IMR-90 (cell line): ENCODE results near the gene TRAF1. TPM values are rescaled to one million over a fixed set of nuclear protein-coding genes. Genes with fewer than 3 reads are reported as not detected.

ENCODE experiments used
- ATAC-seq: fragments of 200-7000 bp; cut with Tn5 transposase; 2 replicates; pipeline ENCODE4 v1.9.1; 2020; ENCODE audit warnings: low read depth, mild to moderate bottlenecking, moderate library complexity
- BruUV-seq: library from RNA; stranded (reverse); fragments of 400-500 nt; replicated peaks from 2 replicates; lab custom pipeline; 2021; lab: Mats Ljungman, UMichigan
- CTCF ChIA-PET: fragments of 300-600 bp; formaldehyde crosslinking; extraction: SDS; loops from one replicate; lab custom pipeline; 2021; ENCODE audit warnings: antibody characterized with exemption; lab: Yijun Ruan, JAX
- POLR2A ChIA-PET: fragments of 300-600 bp; sonication (Branson Sonifier 250); formaldehyde crosslinking; loops from one replicate; lab custom pipeline; 2022; ENCODE audit warnings: antibody characterized with exemption; ENCODE audit not compliant: unreplicated experiment; lab: Charles Lee
- DNase-seq: peaks from one replicate; pipeline ENCODE4 v3.0.0; 2013
- H2AFZ ChIP-seq: replicated peaks from 2 replicates; pipeline ENCODE3; 2013; ENCODE audit warnings: low read length, mild to moderate bottlenecking; ENCODE audit not compliant: poor library complexity
- H2AK5ac ChIP-seq: 2 replicates; pipeline ENCODE4 v1.6.1; 2013; ENCODE audit warnings: low read depth, low read length, inconsistent platforms
- H2AK9ac ChIP-seq: replicated peaks from 2 replicates; pipeline ENCODE3; 2013; ENCODE audit warnings: mild to moderate bottlenecking, low read depth, low read length, moderate library complexity; ENCODE audit not compliant: poor library complexity
- H2BK120ac ChIP-seq: 2 replicates; pipeline ENCODE4 v1.6.1; 2013; ENCODE audit warnings: low read depth, low read length, inconsistent platforms
- H2BK15ac ChIP-seq: 3 replicates; pipeline ENCODE4 v1.6.1; 2013; ENCODE audit warnings: low read depth, low read length, inconsistent platforms
- H2BK20ac ChIP-seq: 2 replicates; pipeline ENCODE4 v1.6.1; 2013; ENCODE audit warnings: low read depth, mild to moderate bottlenecking, inconsistent platforms, low read length, moderate library complexity
- H2BK5ac ChIP-seq: 2 replicates; pipeline ENCODE4 v1.6.1; 2013; ENCODE audit warnings: mild to moderate bottlenecking, low read depth, low read length, inconsistent platforms; ENCODE audit not compliant: poor library complexity, severe bottlenecking
- H3K14ac ChIP-seq: replicated peaks from 2 replicates; pipeline ENCODE4 v1.6.1; 2013; ENCODE audit warnings: low read depth, low read length, inconsistent platforms
- H3K18ac ChIP-seq: 2 replicates; pipeline ENCODE4 v1.6.1; 2013; ENCODE audit warnings: low read depth, low read length, control low read depth
- H3K23ac ChIP-seq: 2 replicates; pipeline ENCODE4 v1.6.1; 2013; ENCODE audit warnings: low read depth, low read length, inconsistent platforms
- H3K27ac ChIP-seq: 2 replicates; pipeline ENCODE4 v1.5.1; 2013; ENCODE audit warnings: mild to moderate bottlenecking, control low read depth, low read length; ENCODE audit not compliant: insufficient read depth
- H3K27me3 ChIP-seq: 2 replicates; pipeline ENCODE4 v1.6.1; 2013; ENCODE audit warnings: low read length; ENCODE audit not compliant: control insufficient read depth, insufficient read depth
- H3K36me3 ChIP-seq: 2 replicates; pipeline ENCODE4 v1.6.1; 2013; ENCODE audit warnings: low read length, mixed read lengths; ENCODE audit not compliant: control insufficient read depth, insufficient read depth
- H3K4ac ChIP-seq: 2 replicates; pipeline ENCODE4 v1.6.1; 2013; ENCODE audit warnings: low read depth, low read length, inconsistent platforms
- H3K4me1 ChIP-seq: 2 replicates; pipeline ENCODE4 v1.6.1; 2013; ENCODE audit warnings: low read length, mixed read lengths; ENCODE audit not compliant: control insufficient read depth, insufficient read depth
- H3K4me2 ChIP-seq: 2 replicates; pipeline ENCODE4 v1.6.1; 2013; ENCODE audit warnings: low read depth, mild to moderate bottlenecking, control low read depth, low read length, moderate library complexity
- H3K4me3 ChIP-seq: 2 replicates; pipeline ENCODE4 v1.5.1; 2013; ENCODE audit warnings: low read depth, mild to moderate bottlenecking, control low read depth, low read length, moderate library complexity; ENCODE audit not compliant: insufficient read depth
- H3K56ac ChIP-seq: 2 replicates; pipeline ENCODE4 v1.6.1; 2013; ENCODE audit warnings: low read length, inconsistent platforms; ENCODE audit not compliant: insufficient read depth; ENCODE audit errors: extremely low read depth
- H3K79me1 ChIP-seq, 2 experiments: 2 replicates each; pipeline ENCODE4 v1.6.1; 2013; ENCODE audit warnings: low read length in 2 of 2, inconsistent platforms in 1 of 2, low read depth in 1 of 2
- H3K9ac ChIP-seq: 2 replicates; pipeline ENCODE4 v1.6.1; 2013; ENCODE audit warnings: low read depth, low read length, control low read depth
- H3K9me1 ChIP-seq: 2 replicates; pipeline ENCODE4 v1.6.1; 2013; ENCODE audit warnings: low read length, inconsistent platforms; ENCODE audit not compliant: insufficient read depth
- H3K9me3 ChIP-seq: 2 replicates; pipeline ENCODE4 v1.6.1; 2013; ENCODE audit warnings: low read length; ENCODE audit not compliant: control insufficient read depth, insufficient read depth
- H4K20me1 ChIP-seq: 2 replicates; pipeline ENCODE4 v1.6.1; 2013; ENCODE audit warnings: low read length, inconsistent platforms; ENCODE audit not compliant: insufficient read depth
- H4K5ac ChIP-seq: 2 replicates; pipeline ENCODE4 v1.6.1; 2013; ENCODE audit warnings: mild to moderate bottlenecking, low read depth, low read length, control low read depth
- H4K8ac ChIP-seq, 2 experiments: 2 replicates each; pipeline ENCODE4 v1.6.1; 2013; ENCODE audit warnings: low read depth in 2 of 2, low read length in 2 of 2, control low read depth in 1 of 2, inconsistent platforms in 1 of 2
- H4K91ac ChIP-seq: 2 replicates; pipeline ENCODE4 v1.6.1; 2013; ENCODE audit warnings: low read depth, low read length, inconsistent platforms; ENCODE audit not compliant: insufficient read depth
- BHLHE40 ChIP-seq: fragments of 150-350 bp; IDR thresholded peaks from 2 replicates; pipeline ENCODE4 v1.6.1; 2016; ENCODE audit warnings: mild to moderate bottlenecking, low read depth, low read length
- CEBPB ChIP-seq: IDR thresholded peaks from 2 replicates; pipeline ENCODE4 v1.6.1; 2012; ENCODE audit warnings: low read depth, low read length, improper control_type of control experiment
- CHD1 ChIP-seq: IDR thresholded peaks from 2 replicates; pipeline ENCODE4 v1.6.1; 2012; ENCODE audit warnings: low read depth, low read length, improper control_type of control experiment
- CTCF ChIP-seq: conservative IDR thresholded peaks from 2 replicates; pipeline ENCODE4 v1.5.1; 2012; ENCODE audit warnings: mild to moderate bottlenecking, low read depth, low read length, improper control_type of control experiment
- ELK1 ChIP-seq: fragments of 150-350 bp; IDR thresholded peaks from 2 replicates; pipeline ENCODE4 v1.6.1; 2016; ENCODE audit warnings: low read depth, mild to moderate bottlenecking, low read length, moderate library complexity, borderline replicate concordance
- FOS ChIP-seq: fragments of 150-350 bp; IDR thresholded peaks from 2 replicates; pipeline ENCODE4 v1.6.1; 2016; ENCODE audit warnings: low read depth, low read length
- MAFK ChIP-seq: IDR thresholded peaks from 2 replicates; pipeline ENCODE4 v1.6.1; 2012; ENCODE audit warnings: low read depth, low read length, improper control_type of control experiment
- MAZ ChIP-seq: IDR thresholded peaks from 2 replicates; pipeline ENCODE4 v1.6.1; 2012; ENCODE audit warnings: low read depth, mild to moderate bottlenecking, low read length, improper control_type of control experiment, moderate library complexity, borderline replicate concordance
- MXI1 ChIP-seq: IDR thresholded peaks from 2 replicates; pipeline ENCODE4 v1.6.1; 2012; ENCODE audit warnings: low read depth, mild to moderate bottlenecking, low read length, moderate library complexity, borderline replicate concordance
- NFE2L2 ChIP-seq: fragments of 150-350 bp; IDR thresholded peaks from 2 replicates; pipeline ENCODE4 v1.6.1; 2016; ENCODE audit warnings: low read depth, mild to moderate bottlenecking, low read length
- POLR2A ChIP-seq: IDR thresholded peaks from 2 replicates; pipeline ENCODE4 v1.6.1; 2012; ENCODE audit warnings: mild to moderate bottlenecking, low read depth, low read length
- RAD21 ChIP-seq: IDR thresholded peaks from 2 replicates; pipeline ENCODE4 v1.6.1; 2012; ENCODE audit warnings: low read length, improper control_type of control experiment
- RCOR1 ChIP-seq: IDR thresholded peaks from 2 replicates; pipeline ENCODE4 v1.6.1; 2012; ENCODE audit warnings: mild to moderate bottlenecking, low read length, improper control_type of control experiment; ENCODE audit not compliant: insufficient replicate concordance
- RFX5 ChIP-seq: IDR thresholded peaks from 2 replicates; pipeline ENCODE4 v1.8.0; 2012; ENCODE audit warnings: low read depth, mild to moderate bottlenecking, low read length, moderate library complexity
- SMC3 ChIP-seq: fragments of 150-350 bp; IDR thresholded peaks from 2 replicates; pipeline ENCODE4 v1.6.1; 2016; ENCODE audit warnings: low read depth, mild to moderate bottlenecking, antibody characterized with exemption, low read length, moderate library complexity
- USF2 ChIP-seq: fragments of 150-350 bp; IDR thresholded peaks from 2 replicates; pipeline ENCODE4 v1.6.1; 2017; ENCODE audit warnings: mild to moderate bottlenecking, antibody characterized with exemption, low read length, low read depth
- WGBS, 2 experiments: methylation state at CpG; one replicate each; pipeline versions ENCODE4 v1.1.5 to v1.1.7; 2013; ENCODE audit warnings: missing lambda C conversion rate in 2 of 2; ENCODE audit not compliant: insufficient read length in 1 of 2; ENCODE audit errors: extremely low coverage in 2 of 2; 5-methylcytosine and 5-hydroxymethylcytosine counted together
- dilution Hi-C: fragments of 300-500 bp; cut with HindIII; formaldehyde crosslinking; loops from one replicate; pipeline ENCODE4 v1.14.3; 2018; ENCODE audit warnings: low sequenced_read_pairs; ENCODE audit not compliant: unreplicated experiment
- in situ Hi-C: fragments of 300-500 bp; cut with MboI; formaldehyde crosslinking; loops from 3 replicates; pipeline ENCODE4 v1.14.3; 2019; ENCODE audit warnings: low sequenced_read_pairs, inconsistent platforms, mixed read lengths
- intact Hi-C: fragments of 100-400 bp; cut with micrococcal nuclease; formaldehyde crosslinking; loops from 2 replicates; pipeline ENCODE4 v1.10.0; 2022
- polyA plus RNA-seq, 3 experiments: library from polyadenylated mRNA; depleted of rRNA; stranded (reverse); fragments of >200 nt; gene quantifications; 2 replicates each; pipeline ENCODE4 v1.2.3, GENCODE V29; 2012; ENCODE audit warnings: low replicate concordance in 1 of 3
- total RNA-seq: library from RNA; depleted of rRNA; stranded (reverse); fragments of >200 nt; gene quantifications from 2 replicates; pipeline ENCODE4 v1.2.3, GENCODE V29; 2012

Gene TRAF1
- total and polyA plus RNA-seq, 2 of the 4 experiments (the other 2 are of a cell fraction) = 3.9 to 4.1 TPM

- Histone ChIP-seq H3K27ac (no peak overlapping the region), H3K14ac (no peak overlapping the region), H2AFZ (no peak overlapping the region), H4K20me1 (no peaks in the 10 kb centered on the region), H4K5ac (no peak overlapping the region), H3K9ac (no peak overlapping the region), H3K9me1 (no peaks in the 10 kb centered on the region), H2BK15ac (no peak overlapping the region), H3K9me3 (no peaks in the 10 kb centered on the region), H3K23ac (no peak overlapping the region), H2AK9ac (no peak overlapping the region), H3K18ac (no peak overlapping the region), H3K27me3 (peaks cover 2% of the 10 kb centered on the region; the same call in 1 of the 2 replicates), H4K91ac (no peak overlapping the region), H2BK20ac (no peak overlapping the region), H3K36me3 (no peaks in the 10 kb centered on the region), H3K4me2 (no peak overlapping the region), H3K56ac (no peak overlapping the region), H3K4me3 (no peak overlapping the region), H4K8ac (no peak overlapping the region), H2AK5ac (no peak overlapping the region), H2BK5ac (no peak overlapping the region), H2BK120ac (no peak overlapping the region), H3K4me1 (no peaks in the 10 kb centered on the region), H3K4ac (no peak overlapping the region), H3K79me1 (no peaks in the 10 kb centered on the region)
- ChIA-PET CTCF (no interaction called here), POLR2A (no interaction called here)
- intact Hi-C loops = no loop called here
- dilution Hi-C loops = no loop called here
- no TSS peak for BruUV-seq
- DNase-seq (no peak), ATAC-seq (no peak)
- WGBS, 2 experiments = no CpG with 5 or more reads among the region's 3 CpGs
- TF ChIP-seq MXI1 (no peak), NFE2L2 (no peak), RAD21 (no peak), ELK1 (no peak), MAFK (no peak), MAZ (no peak), CTCF (no peak), SMC3 (no peak), RFX5 (no peak), RCOR1 (no peak), FOS (no peak), CHD1 (no peak), USF2 (no peak), POLR2A (no peak), BHLHE40 (no peak), CEBPB (no peak)
- in situ Hi-C loops = no loop called here
Observed at GRCh38 chr9:120898396-120898795, 28.2 kb downstream of the TRAF1 start.
